Activated B cell treated with CpG ODN at 0.5 μM for 24 hours (primary cell): ENCODE data around the gene IL6. TPM values are rescaled to one million over a fixed set of nuclear protein-coding genes. Genes with fewer than 3 reads are reported as not detected.
"Not testable (repeated sequence)": the region's sequence is repeated elsewhere in the genome, so short reads cannot be mapped to it uniquely, and the experiment has no call there.

Experiments used
- ATAC-seq: fragments of 200-7000 bp; cut with Tn5 transposase; one replicate; pipeline ENCODE4 v1.10.0; 2021; ENCODE audit warnings: low read depth, mild to moderate bottlenecking, moderate library complexity
- CTCF ChIA-PET: fragments of 350-600 bp; sonication (Branson Sonifier 250); formaldehyde crosslinking; loops from one replicate; lab custom pipeline; 2021; ENCODE audit warnings: antibody characterized with exemption; lab: Charles Lee
- POLR2A ChIA-PET: fragments of 350-600 bp; sonication (Branson Sonifier 250); formaldehyde crosslinking; loops from one replicate; lab custom pipeline; 2021; ENCODE audit warnings: antibody characterized with exemption; lab: Charles Lee
- DNase-seq: peaks from one replicate; pipeline ENCODE4 v3.0.0; 2022
- H3K27ac Mint-ChIP-seq: one replicate; pipeline ENCODE4 v1.8.0; 2020; ENCODE audit warnings: mixed read lengths
- H3K27me3 Mint-ChIP-seq: one replicate; pipeline ENCODE4 v1.8.0; 2021; ENCODE audit warnings: mixed read lengths
- H3K36me3 Mint-ChIP-seq: one replicate; pipeline ENCODE4 v1.8.0; 2021; ENCODE audit warnings: low read depth, mixed read lengths
- H3K4me1 Mint-ChIP-seq: one replicate; pipeline ENCODE4 v1.8.0; 2021; ENCODE audit warnings: mixed read lengths
- H3K4me3 Mint-ChIP-seq: one replicate; pipeline ENCODE4 v1.8.0; 2020; ENCODE audit warnings: mild to moderate bottlenecking, mixed read lengths
- H3K9me3 Mint-ChIP-seq: one replicate; pipeline ENCODE4 v1.8.0; 2020; ENCODE audit warnings: mixed read lengths
- CTCF ChIP-seq: fragments of 200-600 bp; IDR thresholded peaks from one replicate; pipeline ENCODE4 v1.8.0; 2022; ENCODE audit warnings: antibody characterized with exemption, mild to moderate bottlenecking
- intact Hi-C: fragments of 100-400 bp; cut with micrococcal nuclease; formaldehyde crosslinking; loops from one replicate; pipeline ENCODE4 v1.15.1; 2024
- total RNA-seq: library from RNA; stranded (reverse); gene quantifications from 2 replicates; pipeline ENCODE4 v1.2.3, GENCODE V29; 2022

IL6 gene
- total RNA-seq, 1 donor from 2014 or later: 72.3 TPM

- POLR2A ChIA-PET: interaction anchor here (1.1 to 2.6 kb wide), 6 partner anchors 14 to 45 kb away, joined by 3 to 15 read pairs (median 6); partner anchors contain the start of gene IL6
- ATAC-seq (no peak), DNase-seq (no peak)
- H3K9me3 Mint-ChIP-seq: peaks cover 10% of the 10 kb centered on the region
- peak overlapping the region; percentile 51 for H3K27ac Mint-ChIP-seq
- peaks cover 28% of the 10 kb centered on the region for H3K36me3 Mint-ChIP-seq
- no peaks in the 10 kb centered on the region for H3K27me3 Mint-ChIP-seq
- no peak for TF ChIP-seq CTCF
- peaks cover 93% of the 10 kb centered on the region for H3K4me1 Mint-ChIP-seq
- H3K4me3 Mint-ChIP-seq: peak overlapping the region; percentile 36
- CTCF ChIA-PET: interaction anchor here (0.9 to 2.9 kb wide), 4 partner anchors 14 to 122 kb away, joined by 3 to 9 read pairs (median 4); no protein-coding TSS in a partner anchor
- intact Hi-C loops: no loop called here
These were observed 44.9 kb upstream of the IL6 start for GRCh38 chr7:22681852-22682657.

- Mint-ChIP-seq H3K4me3 (peak overlapping the region; percentile 9), H3K9me3 (peaks cover 3% of the 10 kb centered on the region), H3K4me1 (peaks cover 86% of the 10 kb centered on the region), H3K27me3 (no peaks in the 10 kb centered on the region), H3K27ac (peak overlapping the region; percentile 36), H3K36me3 (peaks cover 26% of the 10 kb centered on the region)
- no peak for TF ChIP-seq CTCF
- intact Hi-C loops: no loop called here
- CTCF ChIA-PET: interaction anchor here (0.8 to 2.9 kb wide), 4 partner anchors 13 to 123 kb away, joined by 3 to 9 read pairs (median 4); no protein-coding TSS in a partner anchor
- DNase-seq: no peak
- no peak for ATAC-seq
- POLR2A ChIA-PET: interaction anchor here (1.1 to 1.8 kb wide), 3 partner anchors 13 to 44 kb away, joined by 3 to 8 read pairs (median 5); partner anchors contain the start of gene IL6
These were observed 43.6 kb upstream of the IL6 start for GRCh38 chr7:22683379-22683778.

GRCh38 chr7:22686620-22687019, 40.4 kb upstream of the IL6 start:
- CTCF ChIA-PET: interaction anchor here (1.0 to 1.7 kb wide), 2 partner anchors 10 to 26 kb away, joined by 4 to 5 read pairs; no protein-coding TSS in a partner anchor
- DNase-seq: no peak
- Mint-ChIP-seq H3K4me3 (no peak overlapping the region), H3K9me3 (no peaks in the 10 kb centered on the region), H3K4me1 (peaks cover 79% of the 10 kb centered on the region), H3K27ac (peak overlapping the region; percentile 27), H3K27me3 (no peaks in the 10 kb centered on the region), H3K36me3 (peaks cover 24% of the 10 kb centered on the region)
- POLR2A ChIA-PET: interaction anchor here (0.6 to 3.4 kb wide), 7 partner anchors 10 to 38 kb away, joined by 3 to 20 read pairs (median 4); no protein-coding TSS in a partner anchor
- intact Hi-C loops: loop anchor here (1.0 kb wide), 1 partner anchor 10 kb away; no protein-coding TSS in a partner anchor
- TF ChIP-seq CTCF: no peak
- no peak for ATAC-seq

- no peaks in the 10 kb centered on the region for H3K9me3 Mint-ChIP-seq
These were observed 38.9 kb upstream of the IL6 start for GRCh38 chr7:22688084-22688483.

GRCh38 chr7:22688934-22689333, 38.1 kb upstream of the IL6 start:
- Mint-ChIP-seq H3K27ac (peak overlapping the region; percentile 26), H3K36me3 (peaks cover 17% of the 10 kb centered on the region), H3K4me1 (peaks cover 69% of the 10 kb centered on the region)
- intact Hi-C loops, DNase-seq, H3K9me3 Mint-ChIP-seq, CTCF ChIA-PET, H3K4me3 Mint-ChIP-seq, H3K27me3 Mint-ChIP-seq, ATAC-seq: not testable (repeated sequence)
- POLR2A ChIA-PET: interaction anchor here (0.8 kb wide), 1 partner anchor 13 kb away, joined by 4 read pairs; no protein-coding TSS in a partner anchor

More at GRCh38 chr7:22688084-22688483, 38.9 kb upstream of the IL6 start:
- DNase-seq (no peak), ATAC-seq (no peak)
- peaks cover 24% of the 10 kb centered on the region for H3K36me3 Mint-ChIP-seq
- H3K4me1 Mint-ChIP-seq: peaks cover 69% of the 10 kb centered on the region
- POLR2A ChIA-PET: interaction anchor here (0.6 to 1.5 kb wide), 2 partner anchors 11 to 16 kb away, joined by 3 read pairs; no protein-coding TSS in a partner anchor
- intact Hi-C loops: no loop called here
- no peak for TF ChIP-seq CTCF
- CTCF ChIA-PET: no interaction called here
- H3K27me3 Mint-ChIP-seq: no peaks in the 10 kb centered on the region
- H3K27ac Mint-ChIP-seq: no peak overlapping the region
- H3K4me3 Mint-ChIP-seq: no peak overlapping the region
